ENCODE measurements around the gene ZNF560.

The ZNF560 gene

DNA sequence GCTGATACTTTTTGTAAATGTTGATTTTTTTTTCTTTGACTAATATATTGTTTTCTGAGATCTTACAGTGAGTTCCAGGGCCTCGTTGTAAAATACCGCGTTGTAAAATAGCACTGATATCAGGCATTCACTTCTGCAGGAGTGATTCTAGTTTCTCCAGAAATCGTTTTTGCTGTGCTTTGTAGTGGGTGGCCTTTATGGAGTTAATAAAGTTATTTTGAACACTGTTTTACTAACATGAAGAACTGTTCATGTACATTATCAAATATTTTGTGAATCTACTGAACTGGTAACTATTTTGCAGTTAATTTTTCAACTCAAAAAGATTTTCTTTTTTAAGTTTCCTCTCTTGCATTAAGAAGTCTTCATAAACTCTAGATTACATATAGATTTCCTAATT, 62.1 kb downstream of the ZNF560 start:
- H3K4me3 ChIP-seq (ENCODE audit: low read depth, low read length) = peak overlapping the region; percentile 79
- TF ChIP-seq, protein P1, sequence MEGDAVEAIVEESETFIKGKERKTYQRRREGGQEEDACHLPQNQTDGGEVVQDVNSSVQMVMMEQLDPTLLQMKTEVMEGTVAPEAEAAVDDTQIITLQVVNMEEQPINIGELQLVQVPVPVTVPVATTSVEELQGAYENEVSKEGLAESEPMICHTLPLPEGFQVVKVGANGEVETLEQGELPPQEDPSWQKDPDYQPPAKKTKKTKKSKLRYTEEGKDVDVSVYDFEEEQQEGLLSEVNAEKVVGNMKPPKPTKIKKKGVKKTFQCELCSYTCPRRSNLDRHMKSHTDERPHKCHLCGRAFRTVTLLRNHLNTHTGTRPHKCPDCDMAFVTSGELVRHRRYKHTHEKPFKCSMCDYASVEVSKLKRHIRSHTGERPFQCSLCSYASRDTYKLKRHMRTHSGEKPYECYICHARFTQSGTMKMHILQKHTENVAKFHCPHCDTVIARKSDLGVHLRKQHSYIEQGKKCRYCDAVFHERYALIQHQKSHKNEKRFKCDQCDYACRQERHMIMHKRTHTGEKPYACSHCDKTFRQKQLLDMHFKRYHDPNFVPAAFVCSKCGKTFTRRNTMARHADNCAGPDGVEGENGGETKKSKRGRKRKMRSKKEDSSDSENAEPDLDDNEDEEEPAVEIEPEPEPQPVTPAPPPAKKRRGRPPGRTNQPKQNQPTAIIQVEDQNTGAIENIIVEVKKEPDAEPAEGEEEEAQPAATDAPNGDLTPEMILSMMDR (IDR thresholded peaks at IDR 0.05; ENCODE audit: low read depth, low read length) = no peak

DNA sequence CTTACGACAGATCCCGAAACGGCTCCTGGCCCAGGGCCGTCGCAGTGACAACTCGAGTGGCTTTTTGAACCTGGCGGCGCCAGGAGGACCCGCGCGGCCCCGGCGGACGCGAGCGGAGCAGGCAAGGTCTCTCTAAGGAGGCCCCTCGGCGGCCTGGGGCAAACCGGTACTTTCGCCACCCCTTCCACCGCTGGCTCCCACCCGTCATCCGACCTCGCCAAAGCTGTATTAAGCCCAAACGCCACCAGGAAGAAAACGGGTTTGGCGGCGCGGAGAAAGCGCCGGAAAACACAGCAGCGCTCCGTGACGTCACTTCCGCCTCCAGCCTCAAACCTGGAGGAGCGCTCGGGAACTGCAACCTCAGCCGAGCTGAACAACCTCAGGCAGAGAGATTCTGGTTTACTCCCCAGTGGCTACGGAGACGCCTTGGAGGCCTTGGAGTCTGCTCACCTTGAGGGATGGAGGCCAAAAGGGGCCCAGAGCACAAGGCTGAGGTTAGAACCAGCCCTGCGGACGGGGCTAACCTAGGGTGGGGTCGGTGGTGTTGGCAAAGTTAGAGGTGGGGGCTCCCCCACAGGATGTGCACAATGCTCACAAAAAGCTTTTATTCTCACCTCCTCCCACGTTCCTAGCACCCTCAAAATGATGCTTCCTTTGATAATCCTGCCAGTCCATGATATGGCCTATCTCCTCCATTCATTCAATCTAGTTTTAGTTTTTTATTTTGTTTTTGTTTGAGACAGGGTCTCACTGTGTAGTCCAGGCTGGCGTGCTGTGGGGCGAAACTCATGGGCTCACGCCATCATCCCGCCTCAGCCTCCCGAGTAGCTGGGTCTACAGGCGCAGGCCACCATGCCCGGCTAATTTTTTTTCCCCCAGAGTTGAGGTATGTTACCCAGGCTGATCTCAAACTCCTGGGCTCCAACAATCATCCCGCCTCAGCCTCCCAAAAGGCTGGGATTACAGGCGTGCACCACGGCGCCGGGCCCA, 62.8 kb downstream of the ZNF560 start, which contains the start of gene ZNF266:
Gene ZNF266 (minus strand): TSS at position 295 of the 990 bp plus-strand sequence. CDS start 15,484 bp downstream, outside the sequence.
- TF ChIP-seq, protein P1 (IDR thresholded peaks at IDR 0.05; ENCODE audit: low read depth, low read length) = peak; percentile 77
- H3K4me3 ChIP-seq (ENCODE audit: low read depth, low read length) = peak within 1 kb of the TSS; percentile 79

DNA sequence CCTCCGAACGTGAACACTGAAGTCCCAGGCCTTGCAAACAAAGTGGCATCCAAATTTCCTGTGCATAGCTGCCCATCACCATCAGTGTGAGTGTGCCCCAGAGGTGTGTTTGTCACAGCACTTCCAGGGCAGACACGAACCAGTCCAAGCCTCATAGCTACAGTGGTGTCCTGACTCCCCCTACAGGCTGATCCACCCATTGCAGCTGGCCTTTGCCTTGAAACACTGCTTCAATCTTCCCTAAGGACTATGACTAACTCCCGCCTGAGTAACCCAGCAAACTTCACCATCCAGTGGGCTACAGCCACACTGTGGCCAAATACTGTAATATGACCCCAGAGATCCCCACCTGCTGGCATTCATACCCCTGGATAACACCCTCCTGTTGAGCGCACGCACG, 66.9 kb downstream of the ZNF560 start:
- TF ChIP-seq, protein P1 (IDR thresholded peaks at IDR 0.05; ENCODE audit: low read depth, low read length) = peak; percentile 70
- no peak overlapping the region for H3K4me3 ChIP-seq (ENCODE audit: low read depth, low read length)

DNA sequence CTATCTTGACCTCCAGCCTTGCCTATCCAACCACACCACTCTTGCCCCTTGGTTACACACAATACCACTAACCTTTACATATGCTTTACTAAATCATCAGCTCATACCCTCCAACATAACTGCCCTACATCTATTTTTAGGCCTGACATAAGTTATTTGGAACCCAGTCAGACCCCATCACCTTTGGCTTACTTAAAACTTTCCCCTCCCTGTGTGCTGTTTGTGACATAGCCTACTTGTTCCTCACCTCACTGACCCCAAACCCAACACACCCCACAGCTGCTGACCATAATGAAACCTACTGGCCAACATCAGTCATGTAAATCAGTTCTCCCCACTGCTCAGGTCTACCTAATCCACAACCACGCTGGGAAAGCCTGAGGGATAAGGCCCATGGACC, 68.0 kb downstream of the ZNF560 start:
- TF ChIP-seq, protein P1 (IDR thresholded peaks at IDR 0.05; ENCODE audit: low read depth, low read length) = no peak
- no peak overlapping the region for H3K4me3 ChIP-seq (ENCODE audit: low read depth, low read length)

DNA sequence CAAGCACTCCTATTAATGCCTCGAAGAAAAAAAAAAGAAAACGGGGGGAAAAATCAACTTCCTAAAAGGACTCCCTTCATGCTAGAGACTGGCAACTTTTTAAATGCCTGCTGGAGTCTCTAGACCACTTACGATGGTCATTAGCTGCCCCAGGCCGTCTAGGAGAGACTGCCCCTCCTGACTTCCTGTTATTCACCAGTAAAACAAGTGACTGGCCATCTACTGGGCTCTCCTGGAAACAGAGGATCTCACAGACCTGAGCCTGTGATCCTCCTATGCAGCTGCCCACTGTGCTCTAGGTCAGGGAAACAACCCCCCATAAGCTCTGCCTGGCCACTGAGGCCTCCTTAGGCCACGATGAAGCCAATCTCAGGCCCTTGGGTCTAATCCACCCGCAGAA, 70.5 kb downstream of the ZNF560 start:
- TF ChIP-seq, protein P1 (IDR thresholded peaks at IDR 0.05; ENCODE audit: low read depth, low read length) = no peak
- H3K4me3 ChIP-seq (ENCODE audit: low read depth, low read length) = no peak overlapping the region
